ENCODE results near the gene SYP.
A peak's percentile ranks its signal among the peaks of the same experiment; 100 is the strongest.

Gene SYP

DNA sequence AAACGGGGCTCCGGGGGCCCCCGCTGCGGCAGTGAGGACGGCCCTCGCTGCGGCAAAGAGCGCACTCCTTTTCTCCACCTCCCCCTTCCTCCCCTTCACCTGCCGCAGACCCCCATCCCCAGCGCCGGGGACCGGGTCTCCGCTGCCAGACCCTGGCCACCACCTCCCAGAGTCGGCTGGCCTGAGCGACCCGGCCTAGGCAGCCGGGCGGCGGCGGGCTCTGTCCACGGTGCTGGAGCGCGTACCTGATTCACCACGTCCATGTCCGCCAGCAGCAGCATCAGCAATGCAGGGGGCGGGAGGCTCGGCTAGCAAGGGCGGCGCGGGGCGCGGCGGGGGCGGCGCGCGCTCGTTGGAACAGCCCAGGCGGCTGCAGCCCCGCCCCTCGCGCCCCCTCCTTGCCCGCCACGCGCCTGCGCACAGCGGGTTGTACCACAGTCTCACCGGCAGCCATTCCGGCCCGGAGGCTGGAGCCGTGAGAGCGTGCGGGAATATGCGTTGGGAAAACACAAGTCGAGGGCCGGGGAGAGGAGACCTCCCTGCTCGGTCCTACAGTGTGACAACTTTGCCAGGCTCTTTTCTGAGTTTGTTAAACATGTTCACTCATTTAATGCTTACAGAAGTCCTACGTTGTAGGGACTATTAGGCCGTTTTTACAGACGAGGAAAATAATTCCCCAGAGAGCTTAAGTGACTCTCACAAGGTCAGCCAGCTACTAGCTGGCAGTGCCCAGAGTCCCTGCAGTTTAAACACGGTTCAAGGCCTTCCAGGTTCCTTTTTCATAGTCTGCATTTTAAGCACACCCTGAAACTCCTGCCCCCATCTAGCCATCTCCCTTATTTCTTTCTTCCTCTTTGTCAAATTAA, at the start of gene SYP:
SYP (minus strand) TSS at position 288 of the 866 bp plus-strand sequence; CDS start at position 281, 7 bp downstream.
- peak; percentile 90 for DNase-seq

- no peak for DNase-seq
These were observed 49.6 kb upstream of the SYP start for GRCh38 chrX:49249616-49250015.

DNA sequence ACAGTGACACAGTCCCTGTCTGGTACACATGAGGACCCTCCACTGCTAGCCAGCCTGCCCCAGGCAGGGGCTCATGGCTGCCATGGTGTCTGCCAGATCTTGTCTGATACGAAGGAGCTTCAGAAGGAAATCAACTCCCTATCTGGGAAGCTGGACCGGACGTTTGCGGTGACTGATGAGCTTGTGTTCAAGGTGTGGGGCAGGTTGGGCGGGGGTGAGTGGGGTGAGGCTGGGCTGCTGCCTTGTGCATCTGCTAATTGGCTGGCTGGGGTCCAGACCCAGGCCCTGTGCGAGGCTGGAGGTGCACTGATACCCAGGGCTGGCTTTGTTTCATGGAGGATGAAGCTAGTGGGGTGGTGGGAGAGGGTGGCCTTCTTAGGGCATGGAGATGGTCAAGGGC, 49.1 kb upstream of the SYP start:
- no peak for DNase-seq

DNA sequence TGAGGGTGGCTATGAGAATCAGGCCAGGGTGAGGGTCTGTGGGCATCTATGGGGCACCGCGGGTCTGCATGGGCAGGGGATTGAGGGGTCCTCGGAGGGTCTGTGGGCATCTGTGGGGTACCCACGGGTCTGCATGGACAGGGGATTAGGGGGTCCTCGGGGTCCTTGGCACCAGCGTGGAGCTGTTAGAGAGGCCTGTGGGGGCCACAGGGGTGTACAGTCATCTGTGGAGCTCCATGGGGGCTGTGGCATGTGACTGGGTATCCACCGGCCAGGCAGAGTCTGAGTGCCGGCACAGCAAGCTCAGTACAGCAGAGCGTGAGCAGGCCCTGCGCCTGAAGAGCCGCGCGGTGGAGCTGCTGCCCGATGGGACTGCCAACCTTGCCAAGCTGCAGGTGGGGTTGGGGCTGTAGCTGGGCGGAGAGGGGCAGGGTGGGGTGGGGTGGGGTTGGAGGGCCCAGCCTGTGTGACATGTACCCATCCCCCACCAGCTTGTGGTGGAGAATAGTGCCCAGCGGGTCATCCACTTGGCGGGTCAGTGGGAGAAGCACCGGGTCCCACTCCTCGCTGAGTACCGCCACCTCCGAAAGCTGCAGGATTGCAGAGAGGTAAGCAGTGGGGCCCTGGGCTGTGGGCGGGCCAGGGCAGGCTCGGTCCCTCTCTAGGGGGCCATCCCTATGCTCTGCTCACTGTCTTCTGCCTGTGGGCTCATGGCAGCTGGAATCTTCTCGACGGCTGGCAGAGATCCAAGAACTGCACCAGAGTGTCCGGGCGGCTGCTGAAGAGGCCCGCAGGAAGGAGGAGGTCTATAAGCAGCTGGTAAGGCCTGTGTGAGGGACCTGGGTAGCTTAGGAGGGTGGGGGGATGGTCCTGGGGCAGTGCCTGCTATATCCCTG, 48.2 kb upstream of the SYP start:
- DNase-seq = no peak

GRCh38 chrX:49247346-49247745, 47.4 kb upstream of the SYP start:
- DNase-seq = no peak

GRCh38 chrX:49246541-49246940, 46.5 kb upstream of the SYP start:
- DNase-seq = no peak

DNA sequence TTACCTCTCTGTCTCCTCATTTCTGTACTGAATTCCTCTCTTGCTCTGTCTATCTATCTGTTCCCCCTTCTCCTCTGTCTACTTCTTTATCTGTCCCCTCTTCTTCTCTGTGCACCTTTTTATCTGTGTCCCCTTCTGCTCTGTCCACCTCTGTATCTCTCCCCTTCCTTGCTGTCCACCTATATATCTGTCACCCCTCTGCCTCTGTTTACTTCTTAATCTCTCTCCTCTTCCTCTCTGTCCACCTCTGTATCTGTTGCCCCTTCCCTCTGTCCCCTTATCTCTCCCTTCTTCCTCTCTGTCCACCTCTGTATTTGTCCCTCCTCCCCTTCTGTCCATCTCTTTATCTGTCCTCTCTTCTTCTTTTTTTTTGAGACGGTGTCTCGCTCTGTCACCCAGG, 44.2 kb upstream of the SYP start:
- no peak for DNase-seq

GRCh38 chrX:49243166-49243565, 43.2 kb upstream of the SYP start:
- no peak for DNase-seq

DNA sequence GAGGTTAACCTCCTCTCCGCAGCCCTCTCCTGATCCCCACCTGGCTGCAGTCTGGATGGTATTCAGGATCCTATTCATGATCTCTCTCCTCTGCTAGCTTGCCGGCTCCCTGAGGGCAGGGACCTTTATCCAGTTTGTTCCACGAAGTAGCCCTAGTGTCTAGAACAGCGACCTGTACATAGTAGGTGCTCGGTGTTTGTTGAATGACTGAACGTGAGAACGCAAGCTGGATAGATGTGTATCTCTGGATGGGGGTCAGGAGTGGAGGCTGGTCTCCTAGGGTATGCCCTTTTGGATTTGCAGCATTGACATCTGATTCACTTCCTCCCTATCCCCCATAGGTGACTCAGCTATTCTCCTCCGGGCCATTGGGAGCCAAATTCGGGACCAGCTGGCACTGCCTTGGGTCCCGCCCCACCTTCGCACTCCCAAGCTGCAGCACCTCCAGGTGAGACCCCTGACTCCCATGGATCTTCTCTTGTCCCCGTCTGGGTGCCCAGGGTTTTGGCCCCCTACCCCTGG, 42.6 kb upstream of the SYP start:
- DNase-seq = no peak

GRCh38 chrX:49238735-49239134, 38.7 kb upstream of the SYP start:
- DNase-seq = no peak

DNA sequence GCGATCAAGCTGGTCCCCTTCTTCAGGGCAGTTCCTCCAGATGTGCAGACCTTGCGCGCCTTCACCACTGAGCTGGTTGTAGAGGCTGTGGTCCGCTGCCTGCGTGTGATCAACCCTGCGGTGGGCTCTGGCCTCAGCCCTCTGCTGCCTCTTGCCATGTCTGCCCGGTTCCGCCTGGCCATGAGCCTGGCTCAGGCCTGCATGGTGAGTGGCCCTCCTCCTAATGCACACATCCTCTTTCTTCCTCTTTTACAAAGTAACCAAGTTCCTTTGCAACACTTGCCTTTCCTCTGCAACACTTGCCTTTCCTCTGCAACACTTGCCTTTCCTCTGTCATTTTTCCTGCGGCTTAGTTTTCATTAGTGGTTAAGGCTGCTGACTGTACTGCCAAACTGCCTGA, 37.1 kb upstream of the SYP start:
- peak; percentile 3 for DNase-seq

DNA sequence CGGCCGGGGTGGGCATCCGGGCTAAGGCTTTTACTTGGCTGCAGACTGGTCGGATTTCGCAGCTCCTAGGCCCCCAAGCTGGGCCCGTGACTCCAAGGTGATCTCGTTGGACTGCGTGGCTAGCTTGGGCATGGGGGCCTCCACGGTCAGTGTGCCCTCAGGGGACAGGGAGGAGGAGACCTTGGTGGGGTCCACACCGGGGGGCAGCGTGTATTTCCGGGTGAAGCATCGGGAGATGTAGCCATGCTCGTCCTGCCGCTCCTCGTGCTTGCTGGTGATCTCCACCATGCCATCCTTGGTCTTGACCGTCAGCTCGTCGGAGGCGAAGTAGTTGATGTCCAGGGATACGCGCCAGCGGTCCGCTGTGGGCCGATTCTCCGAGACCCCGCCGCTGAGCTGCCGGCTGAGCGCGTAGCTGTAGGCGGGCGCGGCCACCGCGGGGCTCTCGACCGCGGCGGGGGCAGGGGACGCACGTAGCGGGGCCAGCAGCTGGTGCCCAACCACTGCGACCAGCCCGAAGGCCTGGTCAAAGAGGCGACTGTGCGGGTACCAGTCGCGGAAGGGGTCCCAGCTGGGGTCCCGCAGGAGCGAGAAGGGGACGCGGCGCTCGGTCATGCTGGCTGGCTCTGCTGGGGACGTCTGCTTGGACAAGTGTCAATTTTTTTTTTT, 34.0 kb upstream of the SYP start:
- DNase-seq = no peak

DNA sequence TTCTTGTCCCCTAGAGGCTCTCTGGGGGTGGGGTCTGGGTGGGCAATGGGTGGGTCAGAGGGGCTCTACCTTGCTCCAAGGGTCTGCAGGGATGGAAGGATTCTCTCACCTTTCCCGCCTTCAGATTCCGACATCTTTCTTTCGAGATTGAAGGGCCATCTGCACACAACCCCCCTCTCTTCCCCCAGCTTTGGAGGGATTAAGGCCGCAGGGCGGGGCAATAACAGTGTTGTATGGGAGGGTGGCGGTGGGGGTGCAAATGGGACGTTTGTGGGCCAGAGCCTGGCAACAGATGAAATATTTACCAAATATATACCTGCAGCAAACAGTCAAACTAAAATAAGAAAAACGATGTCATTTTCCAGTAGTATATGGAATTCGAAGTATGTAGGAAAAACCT, 33.2 kb upstream of the SYP start, which contains the start of gene CACNA1F:
CACNA1F (minus strand) TSS at position 165 of the 400 bp plus-strand sequence; CDS start at position 134, 31 bp downstream.
- no peak for DNase-seq

- no peak for DNase-seq
These were observed 32.5 kb upstream of the SYP start for GRCh38 chrX:49232525-49232924.

GRCh38 chrX:49231333-49232000, 31.5 kb upstream of the SYP start:
- DNase-seq = no peak

DNA sequence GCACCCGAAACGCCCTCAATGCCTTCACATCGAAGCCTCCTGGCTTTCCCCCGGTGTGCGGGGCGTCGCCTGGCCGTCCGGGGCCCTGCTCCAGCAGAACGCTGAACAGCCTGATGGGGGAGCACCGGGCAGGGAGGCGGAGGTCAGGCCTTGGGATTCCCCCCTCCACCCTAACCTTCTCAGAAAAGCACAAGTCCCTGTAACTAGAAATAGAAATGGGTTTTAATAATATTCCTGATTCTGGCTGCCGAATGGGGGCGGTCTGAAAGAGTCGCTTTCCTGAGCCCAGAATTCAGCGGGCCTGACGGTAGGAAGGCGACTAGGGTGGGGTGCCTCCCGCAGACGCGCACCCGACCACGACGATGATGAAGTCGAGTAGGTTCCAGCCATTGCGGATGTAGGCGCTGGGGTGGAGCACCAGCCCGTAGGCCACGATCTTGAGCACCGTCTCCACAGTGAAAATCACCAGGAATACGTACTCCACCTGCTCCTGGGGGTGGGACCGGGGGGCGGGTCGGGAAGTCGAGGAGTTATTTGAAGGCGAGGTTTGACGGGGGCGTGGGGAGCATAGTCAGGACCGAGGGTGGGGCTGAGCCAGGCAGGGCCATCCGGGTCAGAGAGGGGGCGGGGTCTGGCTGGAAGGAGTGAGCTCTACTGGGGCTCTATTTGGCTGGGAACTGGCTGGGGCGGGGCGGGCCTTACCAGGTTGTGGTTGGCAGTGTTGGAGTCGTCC, 30.7 kb upstream of the SYP start:
- DNase-seq = peak; percentile 71

- DNase-seq = no peak
These were observed 28.2 kb upstream of the SYP start for GRCh38 chrX:49228185-49228584.

GRCh38 chrX:49227726-49228125, 27.7 kb upstream of the SYP start:
- DNase-seq = no peak

- DNase-seq = no peak
These were observed 27.0 kb upstream of the SYP start for GRCh38 chrX:49226946-49227345.

GRCh38 chrX:49225858-49226257, 25.9 kb upstream of the SYP start:
- no peak for DNase-seq

- no peak for DNase-seq
These were observed 21.9 kb upstream of the SYP start for GRCh38 chrX:49221868-49222267.

GRCh38 chrX:49220100-49220499, 20.1 kb upstream of the SYP start:
- no peak for DNase-seq

All from CD4-positive, alpha-beta T cell treated with Interleukin-17A for 1 hour (primary cell).